HEK293 (cell line): ENCODE measurements around the gene DCST2.

Source experiments
- CTCF ChIP-seq: fragments of 450-650 bp; formaldehyde crosslinking; IDR thresholded peaks from 2 replicates; pipeline ENCODE4 v1.5.1; 2016; ENCODE audit warnings: missing biosample characterization, missing genetic modification characterization
- REST ChIP-seq: fragments of 450-650 bp; formaldehyde crosslinking; IDR thresholded peaks from 2 replicates; pipeline ENCODE4 v1.5.1; 2016; ENCODE audit warnings: missing biosample characterization, missing genetic modification characterization
- SP2 ChIP-seq: fragments of 450-650 bp; formaldehyde crosslinking; IDR thresholded peaks from 2 replicates; pipeline ENCODE4 v1.5.1; 2016; ENCODE audit warnings: missing biosample characterization, missing genetic modification characterization
- YY1 ChIP-seq: fragments of 450-650 bp; formaldehyde crosslinking; IDR thresholded peaks from 2 replicates; pipeline ENCODE4 v1.5.1; 2018; ENCODE audit warnings: missing biosample characterization, missing genetic modification characterization
- ZNF121 ChIP-seq: fragments of 450-650 bp; formaldehyde crosslinking; IDR thresholded peaks from 2 replicates; pipeline ENCODE4 v1.5.1; 2016; ENCODE audit warnings: missing biosample characterization, missing genetic modification characterization
- ZNF146 ChIP-seq: fragments of 450-650 bp; formaldehyde crosslinking; IDR thresholded peaks from 2 replicates; pipeline ENCODE4 v1.5.1; 2016; ENCODE audit warnings: missing biosample characterization, missing genetic modification characterization
- ZNF18 ChIP-seq: fragments of 450-650 bp; formaldehyde crosslinking; IDR thresholded peaks from 2 replicates; pipeline ENCODE4 v1.5.1; 2016; ENCODE audit warnings: missing biosample characterization, missing genetic modification characterization
- ZNF404 ChIP-seq: fragments of 450-650 bp; formaldehyde crosslinking; IDR thresholded peaks from 2 replicates; pipeline ENCODE4 v1.5.1; 2017; ENCODE audit warnings: missing biosample characterization, missing genetic modification characterization

- TF ChIP-seq ZNF146 (tag by site-specific recombination) (no peak), CTCF (tag by site-specific recombination) (no peak; the same call in 1 of the 2 replicates), REST (0 out of 2 replicates have a peak, but pooled peaks have one; percentile 14), YY1 (tag by site-specific recombination) (no peak), ZNF404 (tag by site-specific recombination) (no peak), ZNF18 (no peak), ZNF121 (no peak), SP2 (tag by site-specific recombination) (peak; percentile 76)
These were observed 60.1 kb downstream of the DCST2 start for GRCh38 chr1:154973344-154974101.
